Esophagus muscularis mucosa (tissue), 4 donors: ENCODE measurements around the gene PRICKLE1. TPM values are rescaled to one million over a fixed set of nuclear protein-coding genes. Genes with fewer than 3 reads are reported as not detected.

ENCODE experiments used
- DNase-seq: peaks from one replicate; pipeline ENCODE4 v3.0.0-alpha.2; 2017; ENCODE audit errors: extremely low spot score
- H3K27ac ChIP-seq, 4 donors: fragments of 200-600 bp; sonication (generic); replicated peaks in 1 of 4; 1 replicate in 3 of 4; 2 replicates in 1 of 4; pipeline ENCODE4 v1.5.1; 2016 to 2019; ENCODE audit warnings: mild to moderate bottlenecking in 1 of 4
- H3K27me3 ChIP-seq, 4 donors: fragments of 200-600 bp; sonication (generic); one replicate each; pipeline versions ENCODE4 v1.5.1 to v1.6.0; 2016 to 2019
- H3K36me3 ChIP-seq, 4 donors: fragments of 200-600 bp; sonication (generic); one replicate each; pipeline ENCODE4 v1.5.1; 2016 to 2019
- H3K4me1 ChIP-seq, 4 donors: fragments of 200-600 bp; sonication (generic); one replicate each; pipeline ENCODE4 v1.5.1; 2016 to 2019
- H3K4me3 ChIP-seq, 4 donors: fragments of 200-600 bp; sonication (generic); 1 replicate in 2 of 4; 2 replicates in 2 of 4; pipeline ENCODE4 v1.5.1; 2016 to 2019; ENCODE audit warnings: mild to moderate bottlenecking in 4 of 4, moderate library complexity in 1 of 4
- H3K9me3 ChIP-seq, 4 donors: fragments of 200-600 bp; sonication (generic); 1 replicate in 3 of 4; 2 replicates in 1 of 4; pipeline ENCODE4 v1.5.1; 2016 to 2019
- CTCF ChIP-seq, 3 experiments: fragments of 200-600 bp in 2 of 3; fragments of 450-650 bp in 1 of 3; sonication (generic) in 2 of 3; IDR thresholded peaks; one replicate each; pipeline ENCODE4 v1.5.1; 2017 to 2019; ENCODE audit warnings: antibody characterized with exemption in 3 of 3, mild to moderate bottlenecking in 2 of 3, moderate library complexity in 1 of 3
- EP300 ChIP-seq: sonication (generic); formaldehyde crosslinking; IDR thresholded peaks from one replicate; pipeline ENCODE4 v1.6.1; 2017; ENCODE audit warnings: antibody characterized with exemption
- POLR2A ChIP-seq: fragments of 450-650 bp; IDR thresholded peaks from one replicate; pipeline ENCODE4 v1.6.1; 2017; ENCODE audit warnings: antibody characterized with exemption, moderate library complexity, mild to moderate bottlenecking, low read depth
- POLR2AphosphoS5 ChIP-seq, 2 donors: sonication (generic); formaldehyde crosslinking; IDR thresholded peaks; one replicate each; pipeline ENCODE4 v1.6.1; 2017; ENCODE audit warnings: antibody characterized with exemption in 2 of 2
- WGBS: methylation state at CpG from one replicate; pipeline ENCODE4 v1.1.5; 2018; 5-methylcytosine and 5-hydroxymethylcytosine counted together
- intact Hi-C: fragments of 100-400 bp; cut with DNase I; formaldehyde crosslinking; loops from one replicate; pipeline ENCODE4 v1.15.1; 2023
- total RNA-seq, 4 donors: library from RNA; depleted of rRNA; stranded (reverse); fragments of >200 nt; gene quantifications; one replicate each; pipeline versions ENCODE4 v1.1.0 to v1.2.1, GENCODE V29; 2016

The PRICKLE1 gene
- total RNA-seq, 4 donors from 2014 or later, result 12.5 to 36.9 (median 24.4) TPM

- H3K36me3 ChIP-seq, result peaks cover 25 to 85% (median 58%) of the 10 kb centered on the region in 4 donors
- 95% methylated on average over 4 of the region's 4 CpGs for WGBS
Measured at GRCh38 chr12:42463671-42464070, 125.9 kb downstream of the PRICKLE1 start.

GRCh38 chr12:42462486-42462885 lies 127.1 kb downstream of the PRICKLE1 start:
- no peak for TF ChIP-seq CTCF (IDR thresholded peaks at IDR 0.05)
- TF ChIP-seq POLR2AphosphoS5 (IDR thresholded peaks at IDR 0.05), result no peak
- no peak for TF ChIP-seq POLR2A
- intact Hi-C loops, result no loop called here
- WGBS, result 69% methylated on average over 3 of the region's 3 CpGs

More at GRCh38 chr12:42463671-42464070, 125.9 kb downstream of the PRICKLE1 start:
- Histone ChIP-seq H3K9me3 (no peaks in the 10 kb centered on the region), H3K4me1 (peaks cover 4 to 7% (median 6%) of the 10 kb centered on the region in 4 donors), H3K4me3 (no peak overlapping the region), H3K27me3 (no peaks in the 10 kb centered on the region), H3K27ac (no peak overlapping the region)
- intact Hi-C loops, result no loop called here
- TF ChIP-seq CTCF (IDR thresholded peaks at IDR 0.05) (no peak), EP300 (no peak), POLR2AphosphoS5 (IDR thresholded peaks at IDR 0.05) (no peak), POLR2A (no peak)
- DNase-seq, result no peak

GRCh38 chr12:42459336-42459847 lies 130.2 kb downstream of the PRICKLE1 start:
- WGBS, result 90% methylated on average over 12 of the region's 12 CpGs
- DNase-seq, result no peak
- H3K36me3 ChIP-seq, result peaks cover 18 to 71% (median 45%) of the 10 kb centered on the region in 4 donors

More at GRCh38 chr12:42462486-42462885, 127.1 kb downstream of the PRICKLE1 start:
- no peak for DNase-seq
- Histone ChIP-seq H3K4me1 (peaks cover 0 to 4% (median 0%) of the 10 kb centered on the region in 4 donors), H3K4me3 (no peak overlapping the region), H3K9me3 (no peaks in the 10 kb centered on the region), H3K27ac (no peak overlapping the region), H3K36me3 (peaks cover 25 to 92% (median 63%) of the 10 kb centered on the region in 4 donors), H3K27me3 (no peaks in the 10 kb centered on the region)

GRCh38 chr12:42458575-42458974 lies 131.0 kb downstream of the PRICKLE1 start:
- Histone ChIP-seq H3K27ac (no peak overlapping the region), H3K4me1 (peaks cover 0 to 4% (median 0%) of the 10 kb centered on the region in 4 donors), H3K4me3 (no peak overlapping the region), H3K36me3 (peaks cover 17 to 63% (median 37%) of the 10 kb centered on the region in 4 donors), H3K9me3 (no peaks in the 10 kb centered on the region), H3K27me3 (no peaks in the 10 kb centered on the region)
- intact Hi-C loops, result no loop called here
- no peak for DNase-seq
- WGBS, result 75% methylated on average over 2 of the region's 2 CpGs
- TF ChIP-seq POLR2A, result no peak
- no peak for TF ChIP-seq POLR2AphosphoS5 (IDR thresholded peaks at IDR 0.05)
- TF ChIP-seq CTCF (IDR thresholded peaks at IDR 0.05), result no peak
- TF ChIP-seq EP300, result no peak

More at GRCh38 chr12:42459336-42459847, 130.2 kb downstream of the PRICKLE1 start:
- intact Hi-C loops, result no loop called here
- H3K27ac ChIP-seq, result no peak overlapping the region
- H3K9me3 ChIP-seq, result no peaks in the 10 kb centered on the region
- TF ChIP-seq CTCF (IDR thresholded peaks at IDR 0.05) (no peak), EP300 (no peak), POLR2A (no peak), POLR2AphosphoS5 (IDR thresholded peaks at IDR 0.05) (no peak)
- peaks cover 0 to 4% (median 0%) of the 10 kb centered on the region in 4 donors for H3K4me1 ChIP-seq
- H3K27me3 ChIP-seq, result no peaks in the 10 kb centered on the region
- no peak overlapping the region for H3K4me3 ChIP-seq

GRCh38 chr12:42450248-42450647 lies 139.3 kb downstream of the PRICKLE1 start:
- WGBS, result 67% methylated on average over 2 of the region's 2 CpGs
- H3K4me3 ChIP-seq, result no peak overlapping the region
- intact Hi-C loops, result no loop called here
- peaks cover 4 to 25% (median 9%) of the 10 kb centered on the region in 4 donors for H3K36me3 ChIP-seq
- no peaks in the 10 kb centered on the region for H3K9me3 ChIP-seq
- peaks cover 0 to 5% (median 2%) of the 10 kb centered on the region in 4 donors for H3K4me1 ChIP-seq
- TF ChIP-seq POLR2AphosphoS5 (IDR thresholded peaks at IDR 0.05) (no peak), POLR2A (no peak), EP300 (no peak), CTCF (IDR thresholded peaks at IDR 0.05) (no peak)
- no peaks in the 10 kb centered on the region for H3K27me3 ChIP-seq
- no peak for DNase-seq
- H3K27ac ChIP-seq, result no peak overlapping the region
